HG03521 (cell line): ENCODE measurements around the gene CIDEA.
A peak's percentile ranks its signal among the peaks of the same experiment; 100 is the strongest.

Source experiments
- ATAC-seq: cut with Tn5 transposase; IDR thresholded peaks from one replicate; pipeline ENCODE4 v1.9.1; 2021; ENCODE audit warnings: mild to moderate bottlenecking, moderate library complexity; ENCODE audit not compliant: unreplicated experiment

The CIDEA gene

GRCh38 chr18:12296457-12296856 lies 42.3 kb downstream of the CIDEA start:
- ATAC-seq: no peak

- ATAC-seq: no peak
These were observed 45.7 kb downstream of the CIDEA start for GRCh38 chr18:12299862-12300261.

- no peak for ATAC-seq
These were observed 47.3 kb downstream of the CIDEA start for GRCh38 chr18:12301263-12302005.

- no peak for ATAC-seq
These were observed 48.4 kb downstream of the CIDEA start for GRCh38 chr18:12302391-12303147.

GRCh38 chr18:12304351-12305210 lies 50.4 kb downstream of the CIDEA start:
- no peak for ATAC-seq

- ATAC-seq: no peak
These were observed 51.0 kb downstream of the CIDEA start for GRCh38 chr18:12305211-12305610.

- no peak for ATAC-seq
These were observed 51.9 kb downstream of the CIDEA start for GRCh38 chr18:12305930-12306629.

- ATAC-seq: no peak
These were observed 52.9 kb downstream of the CIDEA start for GRCh38 chr18:12306752-12307700.

- peak; percentile 51 for ATAC-seq
These were observed 53.7 kb downstream of the CIDEA start, which contains the start of gene TUBB6 for GRCh38 chr18:12307701-12308385. TUBB6 (plus strand) TSS chr18:12308241; CDS start chr18:12308293, 52 bp downstream.

- ATAC-seq: peak; percentile 47
These were observed 54.4 kb downstream of the CIDEA start for GRCh38 chr18:12308386-12309100.

GRCh38 chr18:12309683-12310198 lies 55.6 kb downstream of the CIDEA start:
- ATAC-seq: no peak

GRCh38 chr18:12310762-12311161 lies 56.6 kb downstream of the CIDEA start:
- ATAC-seq: no peak

- no peak for ATAC-seq
These were observed 58.8 kb downstream of the CIDEA start for GRCh38 chr18:12312976-12313375.

GRCh38 chr18:12313530-12314245 lies 59.5 kb downstream of the CIDEA start:
- ATAC-seq: no peak

- no peak for ATAC-seq
These were observed 60.6 kb downstream of the CIDEA start for GRCh38 chr18:12314591-12315305.

- ATAC-seq: no peak
These were observed 61.3 kb downstream of the CIDEA start for GRCh38 chr18:12315490-12315889.

GRCh38 chr18:12315911-12316310 lies 61.8 kb downstream of the CIDEA start:
- no peak for ATAC-seq
